GM12891 (cell line): ENCODE results near the gene DCBLD2.

Source experiments
- PAX5 ChIP-seq: IDR thresholded peaks from 2 replicates; pipeline ENCODE4 v1.6.1; 2011; ENCODE audit warnings: low read length, moderate library complexity, mild to moderate bottlenecking; ENCODE audit not compliant: insufficient read depth, severe bottlenecking
- POLR2A ChIP-seq: IDR thresholded peaks from 2 replicates; pipeline ENCODE4 v1.6.1; 2011; ENCODE audit warnings: low read depth, low read length, control low read depth
- POLR2AphosphoS5 ChIP-seq: IDR thresholded peaks from 2 replicates; pipeline ENCODE4 v1.6.1; 2011; ENCODE audit warnings: low read depth, low read length, control low read depth
- TAF1 ChIP-seq: IDR thresholded peaks from 2 replicates; pipeline ENCODE4 v1.6.1; 2011; ENCODE audit warnings: low read depth, low read length, control low read depth

DNA sequence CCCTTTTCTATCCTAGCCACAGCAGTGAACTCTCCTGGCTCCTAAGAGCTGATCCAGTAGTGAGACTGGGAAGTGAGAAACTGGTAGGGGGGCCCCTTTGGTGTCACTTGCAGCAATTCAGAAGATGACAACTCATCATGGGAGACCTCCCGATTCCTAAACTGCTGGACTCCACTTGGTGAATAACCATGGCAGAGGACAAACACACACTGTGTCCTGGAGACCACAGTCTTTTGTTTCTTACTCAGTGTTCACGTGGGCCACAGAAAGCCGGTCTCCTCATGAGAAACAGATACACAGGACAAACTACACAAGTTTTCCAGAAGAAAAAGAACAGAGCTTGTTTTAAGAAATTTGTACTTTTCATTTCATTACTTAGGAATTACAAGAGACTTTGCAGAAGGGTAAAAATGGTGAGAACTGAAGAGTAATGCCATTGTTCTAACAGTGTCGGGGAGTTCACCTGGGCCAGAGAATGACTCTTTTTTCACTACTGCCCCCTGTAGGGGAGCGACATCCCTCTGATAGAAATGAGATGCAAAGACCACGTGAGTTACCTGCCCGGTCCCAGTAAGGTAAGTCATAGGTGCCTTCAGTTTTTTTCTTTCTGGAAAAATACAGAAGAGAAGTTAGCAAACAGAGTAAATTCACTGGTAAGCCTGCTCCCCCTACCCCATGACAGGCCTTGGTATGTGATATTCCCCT is 100.3 kb downstream of the DCBLD2 start:
- TF ChIP-seq POLR2AphosphoS5 (no peak), TAF1 (no peak), POLR2A (no peak), PAX5 (no peak)
